Measurements from ENCODE around the gene UQCRC2.
"Not testable (repeated sequence)": the region's sequence is repeated elsewhere in the genome, so short reads cannot be mapped to it uniquely, and the experiment has no call there.

The UQCRC2 gene

GRCh38 chr16:21984062-21984461 lies 30.9 kb downstream of the UQCRC2 start:
- no peak for DNase-seq

GRCh38 chr16:21985524-21985923 lies 32.4 kb downstream of the UQCRC2 start:
- DNase-seq: no peak

- DNase-seq: no peak
Measured at GRCh38 chr16:21986692-21987246, 33.6 kb downstream of the UQCRC2 start.

- DNase-seq: no peak
Measured at GRCh38 chr16:21987498-21987897, 34.3 kb downstream of the UQCRC2 start.

- no peak for DNase-seq
Measured at GRCh38 chr16:21989133-21989532, 36.0 kb downstream of the UQCRC2 start.

- no peak for DNase-seq
Measured at GRCh38 chr16:21989751-21990150, 36.6 kb downstream of the UQCRC2 start.

- no peak for DNase-seq
Measured at GRCh38 chr16:21990381-21990944, 37.3 kb downstream of the UQCRC2 start.

GRCh38 chr16:21991621-21992020 lies 38.5 kb downstream of the UQCRC2 start:
- DNase-seq: no peak

- no peak for DNase-seq
Measured at GRCh38 chr16:21994856-21995465, 41.8 kb downstream of the UQCRC2 start.

GRCh38 chr16:21996923-21997696 lies 43.9 kb downstream of the UQCRC2 start:
- DNase-seq: no peak

- no peak for DNase-seq
Measured at GRCh38 chr16:21997697-21998480, 44.7 kb downstream of the UQCRC2 start.

GRCh38 chr16:22001591-22001990 lies 48.4 kb downstream of the UQCRC2 start:
- no peak for DNase-seq

GRCh38 chr16:22002047-22002446 lies 48.9 kb downstream of the UQCRC2 start:
- DNase-seq: not testable (repeated sequence)

- no peak for DNase-seq
Measured at GRCh38 chr16:22003195-22003594, 50.0 kb downstream of the UQCRC2 start.

GRCh38 chr16:22004341-22004740 lies 51.2 kb downstream of the UQCRC2 start:
- no peak for DNase-seq

GRCh38 chr16:22005746-22006145 lies 52.6 kb downstream of the UQCRC2 start:
- DNase-seq: no peak

GRCh38 chr16:22006636-22007035 lies 53.5 kb downstream of the UQCRC2 start:
- DNase-seq: no peak

- DNase-seq: no peak
Measured at GRCh38 chr16:22007159-22007508, 54.0 kb downstream of the UQCRC2 start.

GRCh38 chr16:22007509-22008214 lies 54.5 kb downstream of the UQCRC2 start, which contains the start of gene MOSMO:
Gene MOSMO (plus strand): TSS chr16:22008111. CDS start chr16:22008302, 191 bp downstream.
- peak; percentile 39 to 63 (median 54) for DNase-seq

- DNase-seq: peak in 2 of 4 experiments; percentile 16 to 19
Measured at GRCh38 chr16:22008215-22009059, 55.3 kb downstream of the UQCRC2 start.

GRCh38 chr16:22010902-22011301 lies 57.7 kb downstream of the UQCRC2 start:
- no peak for DNase-seq
